MM.1S (cell line): Measurements from ENCODE around the gene CD74.

Source experiments
- DNase-seq: peaks from one replicate; pipeline ENCODE4 v3.0.0-alpha.2; 2015
- H2AFZ ChIP-seq: fragments of 300-600 bp; sonication (generic); 2 replicates; pipeline ENCODE4 v1.6.0; 2016; ENCODE audit warnings: antibody characterized with exemption, low read length
- H3F3A ChIP-seq: fragments of 300-600 bp; sonication (generic); 2 replicates; pipeline ENCODE4 v1.6.1; 2016; ENCODE audit warnings: mild to moderate bottlenecking, antibody characterized with exemption, low read length, moderate library complexity, mixed read lengths; ENCODE audit not compliant: insufficient read depth
- H3K27ac ChIP-seq: fragments of 300-600 bp; sonication (generic); 2 replicates; pipeline ENCODE4 v1.5.1; 2016; ENCODE audit warnings: mild to moderate bottlenecking, low read length
- H3K27me3 ChIP-seq: fragments of 300-600 bp; sonication (generic); replicated peaks from 2 replicates; pipeline ENCODE4 v1.6.0; 2016; ENCODE audit warnings: low read length; ENCODE audit not compliant: insufficient read depth
- H3K36me3 ChIP-seq: fragments of 300-600 bp; sonication (generic); replicated peaks from 2 replicates; pipeline ENCODE4 v1.6.1; 2016; ENCODE audit warnings: mild to moderate bottlenecking, low read length, mixed read lengths; ENCODE audit not compliant: insufficient read depth
- H3K4me1 ChIP-seq: fragments of 300-600 bp; sonication (generic); 2 replicates; pipeline ENCODE4 v1.6.1; 2016; ENCODE audit warnings: low read length, mixed read lengths
- H3K4me2 ChIP-seq: fragments of 300-600 bp; sonication (generic); 2 replicates; pipeline ENCODE4 v1.6.0; 2016; ENCODE audit warnings: low read depth, low read length
- H3K4me3 ChIP-seq: fragments of 300-600 bp; sonication (generic); 2 replicates; pipeline ENCODE4 v1.5.1; 2016; ENCODE audit warnings: low read length, mixed read lengths
- H3K79me2 ChIP-seq: fragments of 300-600 bp; sonication (generic); 2 replicates; pipeline ENCODE4 v1.6.1; 2016; ENCODE audit warnings: mixed run types, low read length, mixed read lengths
- H3K9ac ChIP-seq: fragments of 300-600 bp; sonication (generic); 2 replicates; pipeline ENCODE4 v1.6.1; 2016; ENCODE audit warnings: low read length, mixed read lengths
- H3K9me2 ChIP-seq: fragments of 300-600 bp; sonication (generic); replicated peaks from 2 replicates; pipeline ENCODE4 v1.6.1; 2016; ENCODE audit warnings: mild to moderate bottlenecking, low read length, mixed read lengths; ENCODE audit not compliant: insufficient read depth
- H3K9me3 ChIP-seq: fragments of 300-600 bp; sonication (generic); replicated peaks from 2 replicates; pipeline ENCODE4 v1.6.1; 2016; ENCODE audit warnings: mild to moderate bottlenecking, low read length, mixed read lengths; ENCODE audit not compliant: insufficient read depth
- H4K20me1 ChIP-seq: fragments of 300-600 bp; sonication (generic); 2 replicates; pipeline ENCODE4 v1.6.1; 2016; ENCODE audit warnings: mild to moderate bottlenecking, low read length, moderate library complexity, mixed read lengths; ENCODE audit not compliant: insufficient read depth
- EZH2 ChIP-seq: fragments of 300-600 bp; sonication (generic); optimal IDR thresholded peaks from 2 replicates; pipeline ENCODE3; 2017; ENCODE audit warnings: low read depth, mild to moderate bottlenecking, antibody characterized with exemption, low read length, mixed read lengths
- EZH2phosphoT487 ChIP-seq: fragments of 300-600 bp; sonication (generic); IDR thresholded peaks from 2 replicates; pipeline ENCODE4 v1.6.1; 2018; ENCODE audit warnings: antibody characterized with exemption, low read length
- TF ChIP-seq, protein P1 (sequence below): fragments of 300-600 bp; sonication (generic); IDR thresholded peaks from 2 replicates; pipeline ENCODE4 v1.5.1; 2016; ENCODE audit warnings: antibody characterized with exemption, low read length, mixed read lengths

The CD74 gene

DNA sequence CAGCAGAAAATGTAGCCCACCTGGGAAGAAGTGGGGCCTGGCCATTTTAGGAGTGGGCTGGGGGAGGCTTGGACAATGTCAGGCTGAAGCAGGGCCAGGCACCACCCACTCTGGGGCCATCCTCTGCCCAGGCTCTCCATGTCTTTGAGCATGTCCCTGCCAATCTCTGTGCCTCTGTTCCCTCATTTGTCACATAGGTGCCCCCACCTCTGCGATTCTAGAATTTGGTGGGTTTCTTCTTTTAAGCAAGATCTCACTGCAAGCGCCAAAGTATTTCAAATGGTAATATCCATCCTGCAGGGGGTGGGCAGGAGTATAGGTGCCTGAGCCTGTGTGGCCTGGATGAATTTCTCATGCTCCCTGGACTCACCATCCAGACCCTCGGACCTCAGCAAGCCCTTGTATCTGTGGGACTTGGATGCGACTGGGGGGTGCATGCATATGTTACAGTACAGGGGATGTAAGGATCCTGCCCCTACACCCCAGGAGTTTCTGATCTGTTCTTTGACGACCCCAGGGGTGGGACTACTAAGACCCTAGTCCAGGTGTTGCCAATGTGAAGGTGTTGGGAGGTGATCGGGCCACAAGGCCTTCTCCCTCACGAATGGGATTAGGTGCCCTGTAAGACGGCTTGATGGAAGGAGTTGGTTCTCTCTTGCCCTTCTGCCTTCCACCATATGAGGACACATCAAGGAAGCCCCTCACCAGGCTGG, 4.3 kb downstream of the CD74 start:
- Histone ChIP-seq H4K20me1 (0 out of 2 replicates have a peak, but pooled peaks cover 4% of the 10 kb centered on the region), H3K4me3 (no peak overlapping the region)
- DNase-seq, result no peak

DNA sequence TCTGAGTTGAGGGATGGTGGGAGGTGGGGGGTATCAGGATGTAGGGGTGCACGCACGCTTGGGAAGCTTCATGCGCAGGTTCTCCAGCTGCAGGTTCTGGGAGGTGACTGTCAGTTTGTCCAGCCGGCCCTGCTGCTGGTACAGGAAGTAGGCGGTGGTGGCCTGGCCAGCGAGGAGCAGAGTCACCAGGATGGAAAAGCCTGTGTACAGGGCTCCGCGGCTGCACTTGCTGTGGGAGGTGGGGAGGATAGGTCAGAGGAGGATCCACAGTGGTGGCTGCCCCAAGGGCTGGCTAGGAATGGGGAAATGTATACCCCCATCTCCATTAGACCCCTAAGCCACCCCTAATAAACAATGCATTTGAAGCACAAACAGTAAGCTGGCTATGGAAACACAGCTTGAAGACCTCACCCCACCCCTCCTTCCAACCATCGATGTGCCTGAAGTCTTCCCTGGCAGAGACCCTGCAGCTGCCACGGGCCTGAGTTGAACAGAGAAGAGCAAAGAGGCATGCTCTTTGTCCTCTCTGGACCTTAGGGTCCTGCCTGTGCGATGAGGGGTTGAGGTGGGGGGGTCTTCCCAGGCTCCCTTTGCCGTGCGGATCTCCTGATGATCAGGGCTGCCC, 5.5 kb downstream of the CD74 start:
- 0 out of 2 replicates have a peak, but pooled peaks cover 4% of the 10 kb centered on the region for H4K20me1 ChIP-seq
- DNase-seq, result no peak
- peaks cover 70% of the 10 kb centered on the region for H3K79me2 ChIP-seq
- TF ChIP-seq, protein P1, sequence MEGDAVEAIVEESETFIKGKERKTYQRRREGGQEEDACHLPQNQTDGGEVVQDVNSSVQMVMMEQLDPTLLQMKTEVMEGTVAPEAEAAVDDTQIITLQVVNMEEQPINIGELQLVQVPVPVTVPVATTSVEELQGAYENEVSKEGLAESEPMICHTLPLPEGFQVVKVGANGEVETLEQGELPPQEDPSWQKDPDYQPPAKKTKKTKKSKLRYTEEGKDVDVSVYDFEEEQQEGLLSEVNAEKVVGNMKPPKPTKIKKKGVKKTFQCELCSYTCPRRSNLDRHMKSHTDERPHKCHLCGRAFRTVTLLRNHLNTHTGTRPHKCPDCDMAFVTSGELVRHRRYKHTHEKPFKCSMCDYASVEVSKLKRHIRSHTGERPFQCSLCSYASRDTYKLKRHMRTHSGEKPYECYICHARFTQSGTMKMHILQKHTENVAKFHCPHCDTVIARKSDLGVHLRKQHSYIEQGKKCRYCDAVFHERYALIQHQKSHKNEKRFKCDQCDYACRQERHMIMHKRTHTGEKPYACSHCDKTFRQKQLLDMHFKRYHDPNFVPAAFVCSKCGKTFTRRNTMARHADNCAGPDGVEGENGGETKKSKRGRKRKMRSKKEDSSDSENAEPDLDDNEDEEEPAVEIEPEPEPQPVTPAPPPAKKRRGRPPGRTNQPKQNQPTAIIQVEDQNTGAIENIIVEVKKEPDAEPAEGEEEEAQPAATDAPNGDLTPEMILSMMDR, result no peak
- TF ChIP-seq EZH2, result no peak
- no peak for TF ChIP-seq EZH2phosphoT487
- H3K4me2 ChIP-seq, result no peak overlapping the region
- peaks cover 23% of the 10 kb centered on the region for H3F3A ChIP-seq
- no peak overlapping the region for H3K4me3 ChIP-seq
- no peak overlapping the region for H2AFZ ChIP-seq
- H3K27ac ChIP-seq, result no peak overlapping the region
- no peaks in the 10 kb centered on the region for H3K27me3 ChIP-seq
- peaks cover 12% of the 10 kb centered on the region for H3K36me3 ChIP-seq
- peaks cover 10% of the 10 kb centered on the region for H3K4me1 ChIP-seq
- H3K9me2 ChIP-seq, result no peaks in the 10 kb centered on the region
- H3K9ac ChIP-seq, result no peak overlapping the region
- H3K9me3 ChIP-seq, result no peaks in the 10 kb centered on the region

More for the DNA sequence above, 4.3 kb downstream of the CD74 start:
- Histone ChIP-seq H3F3A (peaks cover 21% of the 10 kb centered on the region), H3K9ac (no peak overlapping the region), H3K79me2 (peaks cover 68% of the 10 kb centered on the region), H3K27me3 (no peaks in the 10 kb centered on the region), H3K9me3 (no peaks in the 10 kb centered on the region), H3K4me1 (peaks cover 16% of the 10 kb centered on the region), H2AFZ (no peak overlapping the region), H3K4me2 (no peak overlapping the region), H3K27ac (no peak overlapping the region), H3K36me3 (peaks cover 4% of the 10 kb centered on the region), H3K9me2 (no peaks in the 10 kb centered on the region)
- TF ChIP-seq EZH2 (no peak), EZH2phosphoT487 (no peak)
- TF ChIP-seq, protein P1, result no peak

DNA sequence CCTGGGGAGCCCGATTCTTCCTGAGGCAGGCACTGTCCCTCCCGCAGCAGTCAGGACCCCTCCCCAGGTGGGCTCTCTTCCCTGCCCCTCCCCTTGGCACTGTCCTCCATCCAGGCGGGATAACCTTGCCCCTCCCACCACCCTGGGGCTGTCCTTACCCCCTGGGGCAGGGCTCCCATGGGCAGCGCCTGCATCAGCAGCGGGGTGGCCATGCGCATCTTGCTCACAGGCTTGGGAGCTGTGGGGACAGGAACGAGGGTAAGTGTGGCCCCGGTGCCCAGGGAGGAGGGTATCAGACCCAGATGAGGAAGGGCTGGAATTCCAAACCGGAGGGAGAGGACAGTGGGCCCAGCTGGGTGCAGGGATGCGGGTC, 6.0 kb downstream of the CD74 start:
- Histone ChIP-seq H3K9ac (no peak overlapping the region), H3F3A (peaks cover 24% of the 10 kb centered on the region), H3K27me3 (no peaks in the 10 kb centered on the region), H4K20me1 (0 out of 2 replicates have a peak, but pooled peaks cover 4% of the 10 kb centered on the region), H2AFZ (no peak overlapping the region), H3K9me2 (no peaks in the 10 kb centered on the region), H3K4me2 (no peak overlapping the region), H3K9me3 (no peaks in the 10 kb centered on the region), H3K4me1 (peaks cover 10% of the 10 kb centered on the region), H3K27ac (no peak overlapping the region), H3K36me3 (peaks cover 12% of the 10 kb centered on the region), H3K79me2 (peaks cover 65% of the 10 kb centered on the region), H3K4me3 (no peak overlapping the region)
- DNase-seq, result no peak
- TF ChIP-seq, protein P1, result no peak
- TF ChIP-seq EZH2 (no peak), EZH2phosphoT487 (no peak)
